GM21528 (cell line): ENCODE data around the gene APBB2.
A peak's percentile ranks its signal among the peaks of the same experiment; 100 is the strongest.
"Not testable (repeated sequence)": the region's sequence is repeated elsewhere in the genome, so short reads cannot be mapped to it uniquely, and the experiment has no call there.

Source experiments
- ATAC-seq: cut with Tn5 transposase; IDR thresholded peaks from one replicate; pipeline ENCODE4 v1.9.1; 2021; ENCODE audit warnings: mild to moderate bottlenecking, moderate library complexity; ENCODE audit not compliant: unreplicated experiment, low FRiP score

Gene APBB2

GRCh38 chr4:40923316-40924095 lies 290.8 kb downstream of the APBB2 start:
- no peak for ATAC-seq

- not testable (repeated sequence) for ATAC-seq
Measured at GRCh38 chr4:40919976-40920375, 294.4 kb downstream of the APBB2 start.

DNA sequence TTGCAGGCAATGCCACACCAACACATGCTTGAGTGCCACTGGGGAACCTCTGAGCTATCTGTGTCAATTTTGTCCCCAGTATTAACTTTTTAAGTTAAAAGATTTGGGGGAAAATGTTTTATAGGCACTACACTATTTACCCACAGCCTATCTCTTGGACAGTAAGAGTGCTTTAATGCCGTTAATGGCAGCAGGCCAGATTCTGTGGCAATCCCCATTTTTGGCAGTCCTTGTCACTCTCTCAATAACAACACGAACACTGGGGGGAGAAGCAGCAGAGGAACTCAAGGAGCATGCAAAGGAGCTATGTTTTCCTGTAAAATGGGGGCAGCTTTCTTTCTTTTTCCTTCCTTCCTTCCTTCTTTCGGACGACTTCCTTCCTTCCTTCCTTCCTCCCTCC lies 296.0 kb downstream of the APBB2 start:
- ATAC-seq: no peak

DNA sequence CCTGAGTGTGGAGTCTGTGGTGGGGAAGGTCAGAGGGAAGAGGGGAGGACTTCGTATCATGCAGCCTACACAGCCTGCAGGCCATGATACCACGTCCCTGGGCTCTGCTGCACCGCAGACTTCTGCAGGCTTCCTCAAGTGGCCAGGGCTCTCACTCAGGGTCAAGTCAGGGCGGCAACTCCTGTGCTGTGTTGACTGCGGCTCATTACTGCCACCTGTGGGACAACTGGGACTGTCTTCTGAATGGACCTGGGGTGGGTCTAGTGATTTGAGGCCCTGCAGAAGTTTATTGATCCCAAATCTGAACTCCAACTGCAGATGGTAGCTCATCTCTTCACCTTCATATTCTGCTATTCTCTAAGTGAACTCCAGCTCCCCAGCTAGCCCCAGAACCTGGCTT lies 297.5 kb downstream of the APBB2 start:
- ATAC-seq: no peak

DNA sequence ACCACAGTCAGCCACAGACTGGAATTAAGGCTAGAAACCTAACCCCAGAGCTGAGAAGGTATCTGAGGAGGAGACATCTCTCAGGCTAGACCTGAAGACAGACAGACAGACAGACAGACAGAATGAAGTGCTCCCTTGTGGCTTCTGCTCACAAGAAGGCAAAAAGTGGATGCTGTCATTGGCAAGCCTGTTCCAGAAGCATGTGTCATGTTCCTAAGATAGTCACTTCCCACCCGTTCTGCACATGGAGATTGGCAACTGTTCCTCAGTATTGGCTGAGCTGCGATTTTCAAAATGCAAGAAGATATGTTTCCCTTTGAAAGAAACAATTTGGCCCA lies 298.2 kb downstream of the APBB2 start:
- ATAC-seq: no peak

- no peak for ATAC-seq
Measured at GRCh38 chr4:40915318-40916217, 298.8 kb downstream of the APBB2 start.

DNA sequence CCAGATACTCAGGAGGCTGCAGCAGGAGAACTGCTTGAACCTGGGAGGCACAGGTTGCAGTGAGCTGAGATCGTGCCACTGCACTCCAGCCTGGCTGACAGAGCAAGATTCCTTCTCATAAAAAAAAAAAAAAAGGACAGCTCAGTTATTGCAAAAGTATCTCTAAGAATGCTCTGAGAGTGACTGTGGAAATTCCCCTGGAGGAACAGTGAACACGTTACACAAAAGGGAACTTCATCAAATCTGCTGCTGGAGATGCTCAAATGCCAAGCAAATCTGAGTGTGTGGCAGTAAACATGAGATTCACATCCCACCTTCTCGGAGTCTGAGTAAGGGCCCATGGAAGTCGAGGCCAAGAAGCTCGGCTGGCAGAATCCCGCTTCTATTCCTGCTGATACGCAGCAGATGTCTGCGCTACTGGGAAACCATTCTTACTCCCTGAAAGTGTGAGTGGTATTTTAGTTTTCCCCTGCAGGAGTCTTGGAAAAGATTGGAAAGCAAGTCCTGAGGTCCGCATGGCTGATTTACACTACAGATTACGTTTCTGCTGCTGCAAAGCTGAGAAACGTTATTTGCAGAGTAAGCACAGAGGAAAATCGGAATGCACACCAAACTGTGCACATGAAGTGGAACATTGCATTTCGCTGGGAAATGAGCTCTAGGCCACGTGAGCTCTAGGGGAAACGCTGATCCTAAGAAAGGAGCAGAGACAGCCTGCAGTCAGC lies 301.7 kb downstream of the APBB2 start:
- ATAC-seq: no peak

- no peak for ATAC-seq
Measured at GRCh38 chr4:40910706-40911105, 303.6 kb downstream of the APBB2 start.

DNA sequence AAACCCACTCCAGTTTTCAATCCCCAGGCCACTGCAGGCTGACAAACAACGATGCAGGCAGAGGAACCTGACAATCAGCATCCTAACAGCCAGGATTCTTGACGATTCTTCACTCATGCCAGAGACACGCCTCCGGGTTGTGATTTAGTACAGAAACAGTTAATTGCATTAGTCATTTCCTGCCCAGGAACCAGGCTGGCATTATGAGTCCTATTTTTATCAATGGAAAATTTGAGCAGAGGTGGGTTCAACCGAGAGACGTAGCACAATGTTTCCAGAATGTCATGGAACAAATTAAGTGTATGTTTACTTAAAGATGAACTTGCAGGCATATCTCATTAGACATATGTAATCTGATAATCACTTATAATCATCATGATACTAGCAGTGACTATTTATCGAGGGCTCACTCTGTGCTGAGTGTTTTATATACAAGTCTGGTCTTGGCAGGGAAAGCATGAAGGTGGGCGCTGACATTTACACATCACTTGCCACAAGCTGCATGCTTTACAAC lies 304.9 kb downstream of the APBB2 start:
- ATAC-seq: no peak

- peak; percentile 91 for ATAC-seq
Measured at GRCh38 chr4:40908702-40909362, 305.5 kb downstream of the APBB2 start.

DNA sequence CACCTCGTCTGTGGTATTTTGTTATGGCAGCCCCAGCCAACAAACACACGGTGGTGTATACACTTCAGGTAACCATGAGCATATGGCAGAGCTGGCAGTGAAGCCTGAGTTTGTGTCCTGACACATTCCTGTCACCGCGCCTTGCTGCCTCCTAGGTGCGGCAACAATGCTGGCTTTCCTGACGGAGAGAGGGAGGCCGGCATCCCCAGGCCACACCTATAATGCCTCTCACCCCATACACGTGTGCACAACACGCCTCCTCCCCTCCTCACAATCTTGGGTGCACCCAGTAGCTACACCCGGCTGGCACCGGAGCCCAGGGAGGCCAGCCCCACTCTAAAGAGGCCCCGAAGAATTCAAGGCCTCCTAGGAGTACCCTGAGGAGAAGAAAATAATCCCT lies 306.0 kb downstream of the APBB2 start:
- ATAC-seq: peak; percentile 25

- no peak for ATAC-seq
Measured at GRCh38 chr4:40905414-40905813, 308.9 kb downstream of the APBB2 start.

DNA sequence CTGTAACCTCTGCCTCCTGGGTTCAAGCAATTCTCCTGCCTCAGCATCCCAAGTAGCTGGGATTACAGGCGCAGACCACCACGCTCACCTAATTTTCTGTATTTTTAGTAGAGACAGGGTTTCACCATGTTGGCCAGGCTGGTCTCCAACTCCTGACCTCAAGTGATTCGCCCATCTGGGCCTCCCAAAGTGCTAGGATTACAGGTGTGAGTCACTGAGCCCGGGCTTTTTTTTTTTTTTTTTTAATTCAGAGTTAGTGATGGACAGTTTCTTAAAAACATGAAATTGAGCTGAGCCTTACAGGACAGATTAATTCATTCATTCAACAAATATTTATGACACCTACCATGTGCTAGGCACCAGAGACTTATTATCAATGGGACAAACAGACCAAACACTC lies 313.8 kb downstream of the APBB2 start:
- not testable (repeated sequence) for ATAC-seq

DNA sequence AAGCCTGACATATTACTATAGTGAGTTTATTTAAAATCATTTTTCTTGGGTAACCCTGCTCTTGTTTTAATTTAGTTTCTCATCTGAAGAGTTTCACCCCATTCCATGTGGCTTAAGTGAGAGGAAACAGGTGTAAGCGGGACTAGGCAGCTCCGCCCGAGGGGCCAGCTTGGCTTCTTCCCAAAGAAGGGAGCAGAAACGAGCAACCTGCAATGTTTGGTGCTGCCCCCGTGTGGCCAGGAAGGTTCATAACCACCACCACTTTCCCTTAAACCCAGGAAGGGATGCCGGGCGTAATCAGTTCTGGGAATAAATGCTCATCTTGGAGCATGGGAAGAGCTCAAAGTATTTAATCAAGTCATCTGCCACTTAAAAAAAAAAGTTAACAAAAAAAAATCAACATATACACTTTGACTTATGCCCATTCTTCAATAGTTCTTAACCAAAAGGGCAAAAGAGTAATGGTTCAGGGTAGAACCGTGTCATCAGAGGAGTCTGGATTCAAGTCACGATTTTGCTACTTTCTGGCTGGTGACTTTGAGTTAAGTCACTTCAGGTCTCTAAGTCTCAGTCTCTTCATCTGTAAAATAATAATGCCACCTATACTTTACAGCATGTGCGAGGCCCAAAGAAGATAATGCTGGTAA lies 316.7 kb downstream of the APBB2 start:
- ATAC-seq: peak; percentile 77

GRCh38 chr4:40890764-40891163 lies 323.6 kb downstream of the APBB2 start:
- ATAC-seq: no peak

DNA sequence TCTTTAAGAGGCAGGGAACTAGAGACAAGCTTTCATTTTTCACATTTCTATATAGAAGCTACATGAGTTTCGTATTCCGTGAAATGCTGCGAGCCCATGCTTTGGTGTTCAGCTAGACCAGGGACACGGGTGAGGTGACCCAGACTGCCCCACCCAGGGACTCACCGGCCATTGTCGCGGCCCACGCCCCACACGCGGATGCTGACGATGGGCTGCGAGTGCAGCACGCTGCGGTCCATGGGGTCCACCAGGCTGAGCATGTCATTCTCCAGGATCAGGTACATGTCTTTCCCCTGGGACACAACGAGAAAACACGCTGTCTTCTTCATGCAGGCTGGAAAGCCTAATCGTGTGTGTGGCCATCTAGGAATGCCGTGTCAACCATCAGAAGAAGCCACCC lies 324.1 kb downstream of the APBB2 start:
- ATAC-seq: no peak

DNA sequence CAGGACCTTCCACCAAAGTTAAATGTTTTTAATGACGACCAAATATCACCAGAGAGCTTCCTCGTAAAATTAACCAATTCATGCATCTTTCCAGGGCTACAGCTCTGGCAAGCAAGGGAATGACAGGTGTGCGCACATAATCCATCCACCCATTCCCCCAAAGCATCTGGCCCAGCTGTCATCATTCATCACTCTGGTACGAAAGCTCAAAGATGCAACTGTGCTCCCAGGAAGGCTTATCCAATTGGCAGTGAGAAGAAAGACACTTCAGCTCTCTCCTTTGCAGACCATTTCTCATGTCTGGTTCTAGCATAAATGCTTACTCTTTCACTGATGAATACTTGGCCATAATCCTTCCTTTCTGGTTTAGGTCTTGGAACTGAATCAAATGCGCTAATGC lies 325.4 kb downstream of the APBB2 start:
- ATAC-seq: no peak

GRCh38 chr4:40887764-40888131 lies 326.6 kb downstream of the APBB2 start:
- no peak for ATAC-seq

DNA sequence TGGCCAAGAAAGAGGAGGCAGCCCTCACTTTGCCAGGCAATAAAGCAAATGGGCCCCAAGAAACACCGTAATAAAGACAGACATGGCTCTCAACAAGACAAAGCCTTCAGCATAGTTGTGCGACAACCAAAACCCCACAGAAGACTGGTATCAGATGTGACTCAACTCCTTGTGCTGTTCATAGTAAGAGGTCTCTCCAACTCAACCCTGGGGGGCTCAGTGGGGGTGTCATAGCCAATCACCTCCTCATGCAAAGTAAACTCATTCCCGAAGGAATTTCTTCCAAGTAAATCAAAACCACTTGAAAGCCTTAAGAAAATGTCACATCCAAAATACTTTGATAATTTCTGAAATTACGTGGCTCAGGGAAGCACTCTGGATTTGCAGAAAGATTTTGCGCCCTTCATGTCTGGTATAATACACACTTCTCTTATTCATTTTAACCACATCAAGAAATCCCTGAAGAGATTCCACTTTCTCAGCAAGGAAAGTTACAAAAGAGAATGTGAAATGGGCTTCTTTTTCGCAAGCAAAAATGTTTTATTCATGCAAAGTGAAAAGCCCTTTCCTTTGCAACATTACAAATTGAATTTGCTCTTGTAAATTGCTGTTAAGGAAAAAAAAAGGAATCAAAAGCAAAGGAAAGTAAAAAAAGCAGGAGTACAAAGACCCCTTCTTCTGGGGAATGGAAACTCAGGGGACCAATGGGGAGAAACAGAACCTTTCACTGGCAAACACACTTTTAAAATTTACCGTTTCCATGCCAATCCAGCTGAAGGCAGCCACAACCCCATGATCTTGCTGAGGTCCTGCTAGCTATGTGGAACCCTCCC lies 327.2 kb downstream of the APBB2 start:
- no peak for ATAC-seq
